GM12801 (cell line): ENCODE results near the gene CSTF1.

Experiments used
- TF ChIP-seq, protein P1 (sequence below): IDR thresholded peaks from one replicate; pipeline ENCODE4 v1.5.1; 2011; ENCODE audit warnings: control low read depth; ENCODE audit not compliant: insufficient read length; ENCODE audit errors: extremely low read depth

CSTF1 gene

GRCh38 chr20:56447227-56447626 lies 54.8 kb downstream of the CSTF1 start:
- TF ChIP-seq, protein P1, sequence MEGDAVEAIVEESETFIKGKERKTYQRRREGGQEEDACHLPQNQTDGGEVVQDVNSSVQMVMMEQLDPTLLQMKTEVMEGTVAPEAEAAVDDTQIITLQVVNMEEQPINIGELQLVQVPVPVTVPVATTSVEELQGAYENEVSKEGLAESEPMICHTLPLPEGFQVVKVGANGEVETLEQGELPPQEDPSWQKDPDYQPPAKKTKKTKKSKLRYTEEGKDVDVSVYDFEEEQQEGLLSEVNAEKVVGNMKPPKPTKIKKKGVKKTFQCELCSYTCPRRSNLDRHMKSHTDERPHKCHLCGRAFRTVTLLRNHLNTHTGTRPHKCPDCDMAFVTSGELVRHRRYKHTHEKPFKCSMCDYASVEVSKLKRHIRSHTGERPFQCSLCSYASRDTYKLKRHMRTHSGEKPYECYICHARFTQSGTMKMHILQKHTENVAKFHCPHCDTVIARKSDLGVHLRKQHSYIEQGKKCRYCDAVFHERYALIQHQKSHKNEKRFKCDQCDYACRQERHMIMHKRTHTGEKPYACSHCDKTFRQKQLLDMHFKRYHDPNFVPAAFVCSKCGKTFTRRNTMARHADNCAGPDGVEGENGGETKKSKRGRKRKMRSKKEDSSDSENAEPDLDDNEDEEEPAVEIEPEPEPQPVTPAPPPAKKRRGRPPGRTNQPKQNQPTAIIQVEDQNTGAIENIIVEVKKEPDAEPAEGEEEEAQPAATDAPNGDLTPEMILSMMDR, result no peak

GRCh38 chr20:56449459-56449858 lies 57.0 kb downstream of the CSTF1 start:
- TF ChIP-seq, protein P1, result no peak

DNA sequence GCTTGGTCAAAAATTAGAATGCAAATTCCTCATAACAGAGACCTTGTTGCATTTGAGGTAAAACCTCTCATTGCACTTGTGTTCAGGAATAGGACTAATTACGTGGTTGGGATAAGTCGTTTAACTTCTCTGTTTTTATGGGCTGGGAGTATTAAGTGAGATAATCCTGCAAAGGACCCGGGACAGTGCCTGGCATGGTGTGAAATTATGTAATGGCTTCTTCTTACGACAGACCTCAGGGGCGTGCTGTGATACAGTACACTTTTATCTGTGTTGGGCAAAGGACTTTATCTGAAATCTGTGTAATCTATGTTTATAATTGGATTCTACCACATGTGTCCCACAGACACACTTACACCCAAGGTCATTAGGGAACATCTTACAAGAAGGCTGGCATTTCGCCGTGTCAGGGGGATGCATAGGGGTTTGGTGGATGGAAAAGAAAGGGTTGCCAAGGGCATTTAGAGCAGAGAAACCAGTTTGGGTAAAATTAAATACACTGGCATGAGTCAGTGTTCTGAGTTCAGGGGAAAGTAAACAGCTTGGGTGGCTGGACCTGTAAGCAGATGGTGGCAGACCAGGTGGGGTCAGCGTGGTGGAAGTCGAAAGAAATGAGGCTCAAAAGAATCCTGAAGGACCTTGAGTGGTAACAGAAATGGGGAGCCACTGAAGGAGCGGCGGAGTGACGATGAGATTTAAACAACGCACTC lies 58.8 kb downstream of the CSTF1 start:
- TF ChIP-seq, protein P1, result no peak

GRCh38 chr20:56453352-56453751 lies 60.9 kb downstream of the CSTF1 start:
- TF ChIP-seq, protein P1, result no peak

GRCh38 chr20:56454754-56455153 lies 62.3 kb downstream of the CSTF1 start:
- TF ChIP-seq, protein P1, result no peak
